ENCODE measurements around the gene TMEM167A.
"Not testable (repeated sequence)": the region's sequence is repeated elsewhere in the genome, so short reads cannot be mapped to it uniquely, and the experiment has no call there.

The TMEM167A gene

DNA sequence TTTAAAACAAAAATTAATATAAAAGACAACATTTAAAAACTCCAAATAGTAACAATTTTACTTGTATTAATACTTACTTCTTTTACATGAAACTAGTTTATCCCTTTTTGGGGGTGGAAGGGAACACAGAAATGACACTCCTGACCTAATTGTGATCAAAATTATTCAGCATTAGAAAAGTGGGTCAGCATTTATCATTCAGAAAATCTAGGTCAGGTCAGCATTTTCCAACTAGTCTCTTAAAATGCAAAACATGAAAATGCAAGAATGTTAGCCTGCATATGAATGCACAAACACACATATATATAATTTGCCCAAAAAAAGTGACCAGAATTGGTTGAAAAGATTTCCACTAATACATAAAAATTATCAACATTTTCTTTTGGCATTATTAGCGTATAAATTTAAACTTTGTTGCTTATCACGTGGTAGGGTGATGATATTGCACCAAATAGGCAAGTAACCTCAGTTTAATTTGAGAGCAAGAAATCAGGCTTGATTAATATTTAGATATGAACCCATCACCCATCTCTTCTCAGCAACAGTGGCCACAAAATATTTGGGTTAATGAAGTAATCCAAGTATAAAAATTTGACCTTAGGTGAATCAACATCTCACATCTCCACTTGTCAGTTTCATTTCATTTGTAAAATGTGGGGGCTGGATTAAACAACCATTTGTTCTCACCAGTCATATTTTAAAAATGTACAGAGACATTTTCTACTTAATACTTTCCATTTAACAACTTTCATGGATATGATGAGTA is 5.7 kb downstream of the TMEM167A start:
- H3K36me3 ChIP-seq (ENCODE audit: insufficient read depth, low read length) = peaks cover 10% of the 10 kb centered on the region
- H3K4me1 ChIP-seq (ENCODE audit: insufficient read depth, low read length) = peaks cover 15% of the 10 kb centered on the region
- H3K27me3 ChIP-seq (ENCODE audit: insufficient read depth, low read length) = no peaks in the 10 kb centered on the region
- H2AFZ ChIP-seq (ENCODE audit: low read depth, low read length) = no peak overlapping the region
- no peaks in the 10 kb centered on the region for H3K9me3 ChIP-seq (ENCODE audit: low read length)
- H3K4me3 ChIP-seq (ENCODE audit: low read length) = no peak overlapping the region

DNA sequence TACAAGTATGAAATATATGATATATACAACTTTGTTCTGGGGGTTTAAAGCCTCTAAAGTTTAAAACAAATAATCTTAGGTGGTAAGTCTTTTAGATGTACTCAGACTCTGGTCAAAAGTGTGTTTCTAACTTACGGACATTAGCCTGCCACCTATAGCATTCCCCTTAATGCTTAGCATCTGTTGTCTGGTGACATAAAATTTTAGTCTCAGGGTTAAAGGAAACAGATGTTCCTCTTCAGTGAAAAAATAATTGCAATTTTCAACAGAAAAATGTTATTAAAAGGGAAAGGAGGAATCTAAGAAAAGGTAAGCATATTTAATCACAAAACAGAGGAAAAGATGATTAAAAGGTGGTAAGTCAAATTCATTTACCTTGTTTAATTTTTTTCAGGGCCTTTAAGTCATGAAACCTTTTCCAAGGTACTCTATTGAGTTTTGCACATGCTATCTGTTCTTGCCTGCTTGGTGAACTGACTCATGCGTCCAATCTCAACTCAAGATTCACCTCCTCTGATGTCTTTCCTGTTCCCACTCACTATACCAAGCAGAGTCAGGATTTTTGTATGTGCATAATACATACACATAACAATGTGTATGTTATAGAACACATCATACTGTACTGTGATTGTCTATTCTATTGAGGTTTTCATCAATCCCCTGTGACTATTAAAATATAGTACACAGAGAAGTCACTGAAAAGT is 7.9 kb downstream of the TMEM167A start:
- peaks cover 6% of the 10 kb centered on the region for H3K4me1 ChIP-seq (ENCODE audit: insufficient read depth, low read length)
- peaks cover 12% of the 10 kb centered on the region for H3K36me3 ChIP-seq (ENCODE audit: insufficient read depth, low read length)

GRCh38 chr5:83067377-83067776 is 9.8 kb downstream of the TMEM167A start:
- H3K4me3 ChIP-seq (ENCODE audit: low read length); H3K9me3 ChIP-seq (ENCODE audit: low read length); H3K27me3 ChIP-seq (ENCODE audit: insufficient read depth, low read length); H2AFZ ChIP-seq (ENCODE audit: low read depth, low read length); H3K4me1 ChIP-seq (ENCODE audit: insufficient read depth, low read length): not testable (repeated sequence)
- H3K36me3 ChIP-seq (ENCODE audit: insufficient read depth, low read length) = peaks cover 15% of the 10 kb centered on the region

More for the DNA sequence above, 7.9 kb downstream of the TMEM167A start:
- Histone ChIP-seq H2AFZ (ENCODE audit: low read depth, low read length) (no peak overlapping the region), H3K4me3 (ENCODE audit: low read length) (no peak overlapping the region), H3K27me3 (ENCODE audit: insufficient read depth, low read length) (no peaks in the 10 kb centered on the region), H3K9me3 (ENCODE audit: low read length) (no peaks in the 10 kb centered on the region)

- Histone ChIP-seq H3K36me3 (ENCODE audit: insufficient read depth, low read length) (peaks cover 18% of the 10 kb centered on the region), H3K4me1 (ENCODE audit: insufficient read depth, low read length) (peaks cover 5% of the 10 kb centered on the region)
Measured at GRCh38 chr5:83066548-83067110, 10.6 kb downstream of the TMEM167A start.

DNA sequence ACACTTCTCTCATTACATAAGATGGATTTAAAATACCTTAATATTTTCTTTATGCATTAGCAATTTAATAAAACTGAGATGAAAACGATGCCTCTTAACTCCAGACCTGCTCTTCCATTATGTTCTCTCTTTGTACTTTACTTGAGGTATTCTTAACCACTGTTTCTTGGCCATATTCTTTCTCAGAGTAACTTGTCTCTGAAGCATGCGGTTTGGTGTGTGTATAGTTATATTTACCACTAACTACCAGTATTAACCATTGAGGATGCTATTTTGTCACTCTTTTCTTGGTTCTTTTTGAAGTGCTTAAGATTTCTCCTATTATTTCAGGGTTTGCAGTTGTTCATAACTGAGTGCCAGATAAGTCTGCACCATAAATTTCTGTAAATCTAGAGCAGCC is 17.9 kb downstream of the TMEM167A start:
- Histone ChIP-seq H3K27me3 (ENCODE audit: insufficient read depth, low read length) (no peaks in the 10 kb centered on the region), H3K9me3 (ENCODE audit: low read length) (no peaks in the 10 kb centered on the region), H3K4me3 (ENCODE audit: low read length) (no peak overlapping the region), H2AFZ (ENCODE audit: low read depth, low read length) (no peak overlapping the region), H3K36me3 (ENCODE audit: insufficient read depth, low read length) (peaks cover 58% of the 10 kb centered on the region), H3K4me1 (ENCODE audit: insufficient read depth, low read length) (no peaks in the 10 kb centered on the region)

More at GRCh38 chr5:83066548-83067110, 10.6 kb downstream of the TMEM167A start:
- no peaks in the 10 kb centered on the region for H3K9me3 ChIP-seq (ENCODE audit: low read length)
- no peaks in the 10 kb centered on the region for H3K27me3 ChIP-seq (ENCODE audit: insufficient read depth, low read length)
- no peak overlapping the region for H3K4me3 ChIP-seq (ENCODE audit: low read length)
- H2AFZ ChIP-seq (ENCODE audit: low read depth, low read length) = no peak overlapping the region

DNA sequence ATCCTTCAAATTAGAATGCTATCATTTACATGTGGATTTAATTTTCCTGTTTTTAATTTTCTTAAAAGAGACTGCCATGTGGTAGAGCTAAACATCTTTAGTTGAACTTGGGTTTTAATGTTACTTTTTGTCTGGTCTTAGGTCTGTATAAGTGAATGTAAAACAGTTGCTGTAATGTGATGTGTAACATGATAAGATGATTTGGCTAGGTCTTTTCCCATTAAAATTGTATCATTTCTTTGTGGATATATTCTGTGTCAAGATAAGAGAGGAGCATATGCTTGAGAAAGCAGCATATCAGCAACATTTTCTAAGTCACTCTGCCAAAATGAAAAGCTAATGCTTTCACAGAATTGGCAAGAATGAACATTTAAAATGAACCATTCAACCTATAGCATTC is 18.5 kb downstream of the TMEM167A start:
- Histone ChIP-seq H3K4me1 (ENCODE audit: insufficient read depth, low read length) (no peaks in the 10 kb centered on the region), H2AFZ (ENCODE audit: low read depth, low read length) (no peak overlapping the region), H3K4me3 (ENCODE audit: low read length) (no peak overlapping the region), H3K27me3 (ENCODE audit: insufficient read depth, low read length) (no peaks in the 10 kb centered on the region), H3K9me3 (ENCODE audit: low read length) (no peaks in the 10 kb centered on the region), H3K36me3 (ENCODE audit: insufficient read depth, low read length) (peaks cover 62% of the 10 kb centered on the region)

GRCh38 chr5:83055166-83055565 is 22.0 kb downstream of the TMEM167A start:
- Histone ChIP-seq H3K4me1 (ENCODE audit: insufficient read depth, low read length) (no peaks in the 10 kb centered on the region), H2AFZ (ENCODE audit: low read depth, low read length) (no peak overlapping the region), H3K36me3 (ENCODE audit: insufficient read depth, low read length) (peaks cover 69% of the 10 kb centered on the region), H3K27me3 (ENCODE audit: insufficient read depth, low read length) (no peaks in the 10 kb centered on the region), H3K4me3 (ENCODE audit: low read length) (no peak overlapping the region), H3K9me3 (ENCODE audit: low read length) (no peaks in the 10 kb centered on the region)

- Histone ChIP-seq H3K4me1 (ENCODE audit: insufficient read depth, low read length) (no peaks in the 10 kb centered on the region), H2AFZ (ENCODE audit: low read depth, low read length) (no peak overlapping the region), H3K4me3 (ENCODE audit: low read length) (no peak overlapping the region), H3K36me3 (ENCODE audit: insufficient read depth, low read length) (peaks cover 42% of the 10 kb centered on the region), H3K9me3 (ENCODE audit: low read length) (no peaks in the 10 kb centered on the region), H3K27me3 (ENCODE audit: insufficient read depth, low read length) (no peaks in the 10 kb centered on the region)
Measured at GRCh38 chr5:83050723-83051340, 26.4 kb downstream of the TMEM167A start.

DNA sequence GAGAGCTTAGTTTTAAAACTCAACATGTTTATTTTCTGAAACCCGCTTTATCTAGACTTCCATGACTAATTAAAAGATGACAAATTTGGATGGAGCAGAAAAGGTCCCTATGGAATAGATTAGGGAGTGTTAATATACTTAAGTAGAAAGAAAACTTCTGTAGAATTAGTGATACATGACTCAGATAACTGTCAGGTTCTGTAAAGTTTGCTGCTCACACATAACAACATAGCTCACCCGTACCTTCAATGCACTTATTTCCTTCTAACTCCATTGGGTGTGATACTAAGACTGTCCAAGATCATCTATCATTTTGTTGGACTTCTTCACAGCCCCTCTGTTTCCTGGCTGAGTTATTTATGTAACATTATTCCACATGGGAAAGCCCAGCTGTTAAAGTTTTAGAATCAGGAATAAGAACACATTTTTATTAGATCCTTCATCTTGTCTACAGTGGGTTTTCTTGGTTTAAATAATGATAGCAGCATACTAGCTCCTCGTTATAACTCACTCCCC is 27.8 kb downstream of the TMEM167A start:
- Histone ChIP-seq H3K9me3 (ENCODE audit: low read length) (no peaks in the 10 kb centered on the region), H3K4me1 (ENCODE audit: insufficient read depth, low read length) (no peaks in the 10 kb centered on the region), H2AFZ (ENCODE audit: low read depth, low read length) (no peak overlapping the region), H3K27me3 (ENCODE audit: insufficient read depth, low read length) (no peaks in the 10 kb centered on the region), H3K36me3 (ENCODE audit: insufficient read depth, low read length) (peaks cover 32% of the 10 kb centered on the region), H3K4me3 (ENCODE audit: low read length) (no peak overlapping the region)

DNA sequence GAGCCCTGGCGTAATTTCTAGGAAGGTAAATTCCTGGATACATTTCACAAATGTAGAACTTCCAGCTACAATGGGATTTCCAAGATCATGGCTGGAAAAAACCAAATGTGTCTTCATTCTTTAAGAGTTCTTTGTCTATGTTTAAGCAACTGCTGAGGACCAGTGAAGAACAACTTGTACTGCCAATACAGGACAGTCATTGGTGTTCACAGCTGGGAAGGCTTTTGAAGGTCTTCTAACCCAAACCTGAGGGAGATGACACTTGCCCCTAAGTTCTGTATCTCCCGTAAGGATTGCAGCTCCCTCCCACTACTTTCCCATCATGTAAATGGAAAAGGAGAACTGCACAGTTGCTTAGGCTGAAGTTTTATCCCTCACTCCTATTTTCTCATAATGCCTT is 28.4 kb downstream of the TMEM167A start:
- Histone ChIP-seq H3K4me3 (ENCODE audit: low read length) (no peak overlapping the region), H3K4me1 (ENCODE audit: insufficient read depth, low read length) (no peaks in the 10 kb centered on the region), H3K27me3 (ENCODE audit: insufficient read depth, low read length) (no peaks in the 10 kb centered on the region), H3K36me3 (ENCODE audit: insufficient read depth, low read length) (peaks cover 27% of the 10 kb centered on the region), H3K9me3 (ENCODE audit: low read length) (no peaks in the 10 kb centered on the region), H2AFZ (ENCODE audit: low read depth, low read length) (no peak overlapping the region)

DNA sequence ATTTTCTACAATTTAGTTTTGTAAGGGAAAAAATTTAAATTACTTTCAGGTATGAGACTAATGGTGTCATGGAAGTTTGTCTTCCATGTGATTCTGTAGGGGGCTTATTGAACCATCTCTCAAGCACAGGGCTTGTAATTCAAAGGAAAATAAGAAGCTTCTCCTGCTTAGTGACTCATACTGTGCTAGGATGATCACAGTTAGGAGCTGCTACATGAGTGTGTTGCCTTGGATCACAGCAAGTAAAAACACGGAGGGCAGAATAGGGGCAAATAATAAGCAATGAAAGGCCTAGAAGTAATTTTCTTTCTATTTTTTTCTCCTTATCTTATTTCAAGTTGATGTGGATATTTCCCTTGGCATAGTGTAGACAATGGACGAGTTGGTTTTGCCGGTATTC is 28.9 kb downstream of the TMEM167A start:
- Histone ChIP-seq H2AFZ (ENCODE audit: low read depth, low read length) (no peak overlapping the region), H3K4me3 (ENCODE audit: low read length) (no peak overlapping the region), H3K4me1 (ENCODE audit: insufficient read depth, low read length) (no peaks in the 10 kb centered on the region), H3K27me3 (ENCODE audit: insufficient read depth, low read length) (no peaks in the 10 kb centered on the region), H3K36me3 (ENCODE audit: insufficient read depth, low read length) (peaks cover 23% of the 10 kb centered on the region), H3K9me3 (ENCODE audit: low read length) (no peaks in the 10 kb centered on the region)

DNA sequence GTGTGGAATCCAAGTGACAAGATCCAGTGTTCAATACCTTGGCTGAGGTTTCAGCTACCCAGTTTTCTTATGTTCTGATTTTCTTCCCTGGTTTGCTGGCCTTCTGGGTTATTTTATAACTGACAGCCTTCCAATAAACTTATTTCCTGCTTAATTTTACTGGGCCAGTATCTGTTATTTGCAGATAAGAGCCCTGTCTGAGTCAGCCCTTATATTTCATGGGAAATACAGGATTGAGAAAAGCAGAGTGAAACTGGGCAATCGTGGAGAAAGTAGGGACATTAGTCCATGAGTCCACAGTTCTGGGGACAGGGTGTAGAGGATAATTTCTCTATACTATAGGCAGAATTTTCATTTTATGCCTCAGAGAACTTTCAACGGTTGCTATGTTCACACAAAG is 32.3 kb downstream of the TMEM167A start:
- no peak overlapping the region for H3K4me3 ChIP-seq (ENCODE audit: low read length)
- no peaks in the 10 kb centered on the region for H3K27me3 ChIP-seq (ENCODE audit: insufficient read depth, low read length)
- H3K4me1 ChIP-seq (ENCODE audit: insufficient read depth, low read length) = no peaks in the 10 kb centered on the region
- H2AFZ ChIP-seq (ENCODE audit: low read depth, low read length) = no peak overlapping the region
- no peaks in the 10 kb centered on the region for H3K9me3 ChIP-seq (ENCODE audit: low read length)
- H3K36me3 ChIP-seq (ENCODE audit: insufficient read depth, low read length) = peaks cover 3% of the 10 kb centered on the region

GRCh38 chr5:83042507-83042906 is 34.7 kb downstream of the TMEM167A start:
- Histone ChIP-seq H3K9me3 (ENCODE audit: low read length) (no peaks in the 10 kb centered on the region), H3K27me3 (ENCODE audit: insufficient read depth, low read length) (no peaks in the 10 kb centered on the region), H3K4me3 (ENCODE audit: low read length) (no peak overlapping the region), H3K36me3 (ENCODE audit: insufficient read depth, low read length) (no peaks in the 10 kb centered on the region), H2AFZ (ENCODE audit: low read depth, low read length) (no peak overlapping the region), H3K4me1 (ENCODE audit: insufficient read depth, low read length) (no peaks in the 10 kb centered on the region)

Measured in neuron (in vitro differentiated cells).